HepG2 (cell line): ENCODE measurements around the gene ZNF75A. TPM values are rescaled to one million over a fixed set of nuclear protein-coding genes. Genes with fewer than 3 reads are reported as not detected.

Experiments
- BHLHE40 ChIP-seq: IDR thresholded peaks from 2 replicates; pipeline ENCODE4 v1.6.1; 2011; ENCODE audit warnings: low read length, improper control_type of control experiment
- CREB1 ChIP-seq, 2 experiments: fragments of 450-650 bp in 1 of 2; IDR thresholded peaks; 2 replicates each; pipeline ENCODE4 v1.6.1; 2016 to 2017; ENCODE audit warnings: control low read depth in 1 of 2, mild to moderate bottlenecking in 1 of 2, missing compliant biosample characterization in 1 of 2, missing genetic modification characterization in 1 of 2
- FOXO4 ChIP-seq: sonication (generic); formaldehyde crosslinking; conservative IDR thresholded peaks from 2 replicates; pipeline ENCODE4 v1.8.1; 2023; ENCODE audit warnings: missing genetic modification reagents
- GMEB2 ChIP-seq: IDR thresholded peaks from 2 replicates; pipeline ENCODE4 v1.6.1; 2016; ENCODE audit warnings: missing biosample characterization, missing genetic modification reagents, low read depth
- HIVEP1 ChIP-seq: sonication (generic); formaldehyde crosslinking; IDR thresholded peaks from 2 replicates; pipeline ENCODE4 v1.4.0; 2020; ENCODE audit warnings: mild to moderate bottlenecking, missing genetic modification reagents
- IRF2 ChIP-seq: IDR thresholded peaks from 2 replicates; pipeline ENCODE4 v1.6.1; 2018; ENCODE audit warnings: missing genetic modification reagents, missing compliant biosample characterization
- KLF15 ChIP-seq: sonication (generic); formaldehyde crosslinking; IDR thresholded peaks from 2 replicates; pipeline ENCODE4 v1.8.1; 2023; ENCODE audit warnings: borderline replicate concordance, mild to moderate bottlenecking, inconsistent platforms, missing genetic modification reagents, mixed read lengths
- KLF16 ChIP-seq, 2 experiments: sonication (generic) in 1 of 2; formaldehyde crosslinking in 1 of 2; IDR thresholded peaks; 2 replicates each; pipeline versions ENCODE4 v1.6.1 to v1.8.0; 2016 to 2023; ENCODE audit warnings: missing genetic modification reagents in 2 of 2, missing compliant biosample characterization in 1 of 2
- KMT2B ChIP-seq: IDR thresholded peaks from 2 replicates; pipeline ENCODE4 v1.6.1; 2016; ENCODE audit warnings: missing genetic modification reagents, missing compliant biosample characterization
- MEIS1 ChIP-seq: sonication (generic); formaldehyde crosslinking; IDR thresholded peaks from 2 replicates; pipeline ENCODE4 v1.9.0; 2021; ENCODE audit warnings: mild to moderate bottlenecking, missing genetic modification reagents, moderate library complexity, borderline replicate concordance
- MXD1 ChIP-seq: sonication (generic); formaldehyde crosslinking; IDR thresholded peaks from 2 replicates; pipeline ENCODE4 v1.4.0; 2020; ENCODE audit warnings: mild to moderate bottlenecking, missing genetic modification reagents
- POLR2G ChIP-seq: fragments of 200-400 bp; formaldehyde crosslinking; IDR thresholded peaks from 2 replicates; pipeline ENCODE4 v1.6.1; 2018; ENCODE audit warnings: mild to moderate bottlenecking, low read depth, low read length, moderate library complexity
- SNAPC2 ChIP-seq: sonication (generic); formaldehyde crosslinking; IDR thresholded peaks from 2 replicates; pipeline ENCODE4 v1.8.1; 2022; ENCODE audit warnings: mild to moderate bottlenecking, missing genetic modification reagents
- ZFP36 ChIP-seq: fragments of 150-350 bp; IDR thresholded peaks from 2 replicates; pipeline ENCODE4 v1.6.1; 2018; ENCODE audit warnings: borderline replicate concordance, low read length, low read depth; ENCODE audit not compliant: partially characterized antibody
- ZNF567 ChIP-seq: sonication (generic); formaldehyde crosslinking; IDR thresholded peaks from 2 replicates; pipeline ENCODE4 v1.8.1; 2023; ENCODE audit warnings: mild to moderate bottlenecking, missing genetic modification reagents, borderline replicate concordance
- ZNF768 ChIP-seq: sonication (generic); formaldehyde crosslinking; IDR thresholded peaks from 2 replicates; pipeline ENCODE4 v1.4.0; 2020; ENCODE audit warnings: missing genetic modification reagents
- ZNF782 ChIP-seq: sonication (generic); formaldehyde crosslinking; IDR thresholded peaks from 2 replicates; pipeline ENCODE4 v1.4.0; 2020; ENCODE audit warnings: missing genetic modification reagents, mild to moderate bottlenecking, borderline replicate concordance
- ZNF816 ChIP-seq: sonication (generic); formaldehyde crosslinking; IDR thresholded peaks from 2 replicates; pipeline ENCODE4 v1.8.0; 2022; ENCODE audit warnings: missing genetic modification reagents, mild to moderate bottlenecking, borderline replicate concordance
- polyA plus RNA-seq, 8 experiments: library from polyadenylated mRNA; depleted of rRNA in 3 of 8; stranded (reverse) in 7 of 8; unstranded in 1 of 8; fragments of >200 nt; fragmentation: Illumina TruSeq in 4 of 8; extraction: Trizol in 4 of 8; gene quantifications; 2 replicates each; pipeline versions ENCODE4 v1.2.1 to v1.2.3, GENCODE V29; 2011 to 2016; ENCODE audit warnings: low read depth in 4 of 8, missing spikeins in 1 of 8, mixed read lengths in 1 of 8; ENCODE audit not compliant: insufficient read depth in 1 of 8
- total RNA-seq, 5 experiments: library from RNA; depleted of rRNA; stranded (reverse); fragments of >200 nt; fragmentation: Illumina TruSeq; extraction: Trizol; gene quantifications; 2 replicates each; pipeline ENCODE4 v1.2.3, GENCODE V29; 2016; ENCODE audit warnings: low read depth in 1 of 5

ZNF75A gene
- total and polyA plus RNA-seq, 2 of the 13 experiments (the other 11 are each of a cell fraction or from before 2014, with no cell fraction given): 1.4 to 2.1 TPM

GRCh38 chr16:3264137-3265036 lies 40.9 kb upstream of the ZNF75A start (continued):
- TF ChIP-seq KLF16 (CRISPR knock-in tag; IDR thresholded peaks at IDR 0.05): peak in 1 of 2 experiments; percentile 61; a peak in 1 of 4 replicates
- TF ChIP-seq BHLHE40: peak; percentile 70
- peak; percentile 80 for TF ChIP-seq CREB1 (IDR thresholded peaks at IDR 0.05)
- TF ChIP-seq CREB1 (CRISPR knock-in tag; IDR thresholded peaks at IDR 0.05): peak; percentile 91
- 0 out of 2 replicates have a peak, but pooled peaks have one; percentile 67 for TF ChIP-seq ZNF816
- TF ChIP-seq FOXO4 (CRISPR knock-in tag): peak; percentile 44; the same call in 1 of the 2 replicates
- TF ChIP-seq ZFP36: no peak
- peak; percentile 63; the same call in 1 of the 2 replicates for TF ChIP-seq ZNF782 (CRISPR knock-in tag)
- TF ChIP-seq SNAPC2: 0 out of 2 replicates have a peak, but pooled peaks have one; percentile 10
- no peak; the same call in 1 of the 2 replicates for TF ChIP-seq ZNF567 (CRISPR knock-in tag)
- peak; percentile 64; the same call in 1 of the 2 replicates for TF ChIP-seq KMT2B (CRISPR knock-in tag)
- TF ChIP-seq KLF15: no peak
- peak; percentile 29; the same call in 1 of the 2 replicates for TF ChIP-seq ZNF768 (CRISPR knock-in tag)
- TF ChIP-seq MEIS1 (CRISPR knock-in tag): no peak
- TF ChIP-seq GMEB2 (CRISPR knock-in tag): peak; percentile 32; the same call in 1 of the 2 replicates
- peak; percentile 92 for TF ChIP-seq POLR2G
- TF ChIP-seq IRF2 (CRISPR knock-in tag): 0 out of 2 replicates have a peak, but pooled peaks have one; percentile 33
- TF ChIP-seq MXD1: peak; percentile 87; the same call in 1 of the 2 replicates
- peak; percentile 41 for TF ChIP-seq HIVEP1 (CRISPR knock-in tag)
